ENCODE data around the gene MSH3.
"Not testable (repeated sequence)": the region's sequence is repeated elsewhere in the genome, so short reads cannot be mapped to it uniquely, and the experiment has no call there.

GRCh38 chr5:80883390-80883789 is 228.9 kb downstream of the MSH3 start:
- TF ChIP-seq, protein P1, sequence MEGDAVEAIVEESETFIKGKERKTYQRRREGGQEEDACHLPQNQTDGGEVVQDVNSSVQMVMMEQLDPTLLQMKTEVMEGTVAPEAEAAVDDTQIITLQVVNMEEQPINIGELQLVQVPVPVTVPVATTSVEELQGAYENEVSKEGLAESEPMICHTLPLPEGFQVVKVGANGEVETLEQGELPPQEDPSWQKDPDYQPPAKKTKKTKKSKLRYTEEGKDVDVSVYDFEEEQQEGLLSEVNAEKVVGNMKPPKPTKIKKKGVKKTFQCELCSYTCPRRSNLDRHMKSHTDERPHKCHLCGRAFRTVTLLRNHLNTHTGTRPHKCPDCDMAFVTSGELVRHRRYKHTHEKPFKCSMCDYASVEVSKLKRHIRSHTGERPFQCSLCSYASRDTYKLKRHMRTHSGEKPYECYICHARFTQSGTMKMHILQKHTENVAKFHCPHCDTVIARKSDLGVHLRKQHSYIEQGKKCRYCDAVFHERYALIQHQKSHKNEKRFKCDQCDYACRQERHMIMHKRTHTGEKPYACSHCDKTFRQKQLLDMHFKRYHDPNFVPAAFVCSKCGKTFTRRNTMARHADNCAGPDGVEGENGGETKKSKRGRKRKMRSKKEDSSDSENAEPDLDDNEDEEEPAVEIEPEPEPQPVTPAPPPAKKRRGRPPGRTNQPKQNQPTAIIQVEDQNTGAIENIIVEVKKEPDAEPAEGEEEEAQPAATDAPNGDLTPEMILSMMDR (IDR thresholded peaks at IDR 0.05; ENCODE audit: low read length), result not testable (repeated sequence)
- TF ChIP-seq EZH2 (optimal IDR thresholded peaks at IDR 0.05; ENCODE audit: low read depth, low read length), result not testable (repeated sequence)
